ENCODE data around the gene RAPGEF2.

The RAPGEF2 gene

GRCh38 chr4:159149666-159150065 lies 46.8 kb downstream of the RAPGEF2 start:
- no peak for TF ChIP-seq ZFX (IDR thresholded peaks at IDR 0.05)
- TF ChIP-seq CTCF (conservative IDR thresholded peaks at IDR 0.05), result no peak
- H3K27ac ChIP-seq, result no peak overlapping the region

GRCh38 chr4:159150396-159150795 lies 47.5 kb downstream of the RAPGEF2 start:
- TF ChIP-seq ZFX (IDR thresholded peaks at IDR 0.05) (no peak), CTCF (conservative IDR thresholded peaks at IDR 0.05) (no peak)
- H3K27ac ChIP-seq, result no peak overlapping the region

GRCh38 chr4:159150821-159151390 lies 48.0 kb downstream of the RAPGEF2 start:
- TF ChIP-seq CTCF (conservative IDR thresholded peaks at IDR 0.05) (no peak), ZFX (IDR thresholded peaks at IDR 0.05) (no peak)
- no peak overlapping the region for H3K27ac ChIP-seq

DNA sequence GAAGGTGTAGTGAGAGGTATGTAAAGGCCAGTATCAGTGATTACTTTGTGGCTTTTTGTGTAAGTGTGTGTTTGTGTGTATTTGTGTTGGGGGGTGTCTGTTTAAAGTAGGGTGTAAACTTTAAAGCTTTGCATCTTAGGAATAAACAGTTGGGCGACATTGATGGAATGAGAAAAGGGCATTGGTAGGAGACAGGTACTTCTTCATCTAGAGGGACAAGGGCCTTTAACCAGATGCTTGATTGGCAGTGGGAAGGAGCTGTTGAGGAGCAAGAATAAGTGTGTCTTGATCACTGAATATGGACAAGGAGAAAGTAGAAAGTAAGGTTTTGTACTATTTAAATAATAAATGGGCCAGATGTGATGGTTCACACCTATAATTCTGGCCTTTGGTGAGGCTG lies 48.8 kb downstream of the RAPGEF2 start:
- no peak for TF ChIP-seq CTCF (conservative IDR thresholded peaks at IDR 0.05)
- no peak for TF ChIP-seq ZFX (IDR thresholded peaks at IDR 0.05)
- no peak overlapping the region for H3K27ac ChIP-seq

- no peak overlapping the region for H3K27ac ChIP-seq
- TF ChIP-seq CTCF (conservative IDR thresholded peaks at IDR 0.05) (no peak), ZFX (IDR thresholded peaks at IDR 0.05) (no peak)
Observed at GRCh38 chr4:159152181-159152580, 49.3 kb downstream of the RAPGEF2 start.

DNA sequence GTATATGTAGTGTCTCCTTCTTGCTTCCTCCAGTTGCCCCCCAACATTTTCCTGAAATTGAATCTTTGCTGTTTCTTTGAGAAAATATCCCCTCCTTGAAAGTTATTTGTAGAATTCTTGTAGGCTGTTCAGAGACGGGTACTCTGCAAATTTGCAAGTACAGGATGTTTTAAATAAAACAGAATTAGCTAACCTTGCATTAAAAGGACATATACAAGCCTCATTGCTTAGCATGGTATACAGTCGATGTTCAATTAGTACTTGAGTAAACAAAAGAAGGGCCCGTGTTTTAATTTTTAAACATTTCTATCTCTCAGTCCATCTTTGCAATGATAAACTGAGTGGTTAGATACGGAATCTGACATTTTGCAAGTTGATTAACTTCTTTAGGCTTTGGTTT lies 50.8 kb downstream of the RAPGEF2 start:
- no peak overlapping the region for H3K27ac ChIP-seq
- TF ChIP-seq ZFX (IDR thresholded peaks at IDR 0.05) (no peak), CTCF (conservative IDR thresholded peaks at IDR 0.05) (no peak)

DNA sequence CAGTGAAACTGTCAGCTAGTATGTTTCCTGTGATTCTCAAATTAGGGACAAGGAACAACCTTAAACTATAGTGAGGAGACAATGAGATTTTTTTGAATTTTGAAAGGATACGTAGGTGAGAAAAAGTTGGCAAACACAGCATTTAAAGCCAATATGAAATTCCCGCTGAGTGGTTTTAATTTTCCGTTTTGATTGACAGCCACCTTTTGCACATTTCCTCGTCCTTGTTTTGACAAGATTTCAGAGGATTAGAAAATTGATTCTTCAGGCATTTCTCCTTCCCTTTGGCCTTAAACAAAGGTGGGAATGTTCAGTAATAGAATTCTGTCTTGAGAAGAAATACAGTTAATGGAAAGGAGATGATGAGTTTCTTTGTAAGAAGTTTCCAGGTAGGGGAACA lies 52.2 kb downstream of the RAPGEF2 start:
- no peak overlapping the region for H3K27ac ChIP-seq
- TF ChIP-seq ZFX (IDR thresholded peaks at IDR 0.05) (no peak), CTCF (conservative IDR thresholded peaks at IDR 0.05) (no peak)
